Lung (tissue), 12 donors: ENCODE results near the gene POU5F1. TPM values are rescaled to one million over a fixed set of nuclear protein-coding genes. Genes with fewer than 3 reads are reported as not detected.

Experiments
- ATAC-seq: fragments of 200-7000 bp; cut with Tn5 transposase; one replicate; pipeline ENCODE4 v1.9.1; 2020; ENCODE audit warnings: moderate number of reproducible peaks; ENCODE audit not compliant: insufficient read depth, low FRiP score
- DNase-seq, 3 donors: peaks; one replicate each; pipeline ENCODE4 v3.0.0-alpha.2; 2013 to 2017
- H3K27ac ChIP-seq, 2 donors: one replicate each; pipeline ENCODE4 v1.5.1; 2013; ENCODE audit warnings: mild to moderate bottlenecking in 2 of 2, moderate library complexity in 2 of 2, control low read depth in 1 of 2, inconsistent platforms in 1 of 2, low read depth in 1 of 2, low read length in 1 of 2
- H3K27me3 ChIP-seq, 3 donors: one replicate each; pipeline ENCODE4 v1.5.1; 2013; ENCODE audit warnings: low read length in 2 of 3; ENCODE audit not compliant: control insufficient read depth in 3 of 3, insufficient read depth in 3 of 3
- H3K36me3 ChIP-seq, 4 donors: one replicate each; pipeline ENCODE4 v1.5.1; 2013; ENCODE audit warnings: low read length in 4 of 4, mild to moderate bottlenecking in 1 of 4, moderate library complexity in 1 of 4; ENCODE audit not compliant: control insufficient read depth in 4 of 4, insufficient read depth in 4 of 4
- H3K4me1 ChIP-seq, 5 donors: one replicate each; pipeline ENCODE4 v1.5.1; 2013; ENCODE audit warnings: low read length in 5 of 5, mild to moderate bottlenecking in 2 of 5, moderate library complexity in 1 of 5; ENCODE audit not compliant: control insufficient read depth in 5 of 5, insufficient read depth in 5 of 5
- H3K4me3 ChIP-seq: one replicate; pipeline ENCODE4 v1.5.1; 2013; ENCODE audit warnings: mild to moderate bottlenecking, control low read depth, moderate library complexity
- H3K9ac ChIP-seq, 2 donors: one replicate each; pipeline ENCODE4 v1.5.1; 2013; ENCODE audit warnings: low read length in 2 of 2, control low read depth in 1 of 2; ENCODE audit not compliant: insufficient read depth in 1 of 2
- H3K9me3 ChIP-seq, 4 donors: one replicate each; pipeline ENCODE4 v1.5.1; 2013; ENCODE audit warnings: low read length in 3 of 4, mild to moderate bottlenecking in 1 of 4, moderate library complexity in 1 of 4; ENCODE audit not compliant: control insufficient read depth in 4 of 4, insufficient read depth in 3 of 4
- CTCF ChIP-seq: IDR thresholded peaks from 2 replicates; pipeline ENCODE4 v1.5.1; 2012; ENCODE audit warnings: mild to moderate bottlenecking; ENCODE audit errors: control extremely low read depth, extremely low read depth
- WGBS, 2 donors: extraction: QIAGEN DNeasy Blood & Tissue Kit; methylation state at CpG; one replicate each; pipeline ENCODE4 v1.1.7; 2013; 5-methylcytosine and 5-hydroxymethylcytosine counted together
- polyA plus RNA-seq, 2 donors: library from polyadenylated mRNA; stranded (reverse); fragments of 200-250 nt; gene quantifications; one replicate each; pipeline ENCODE4 v1.2.1, GENCODE V29; 2013
- total RNA-seq, 2 donors: library from RNA; depleted of rRNA in 1 of 2; stranded (reverse); fragments of >200 nt in 1 of 2; gene quantifications; one replicate each; pipeline ENCODE4 v1.2.1, GENCODE V29; 2014 to 2021
- donor health status: control.
- donor health status: control.
- donor health status: Bipolar disorder and iron deficiency.
- donor health status: healthy.
- donor health status: DM: yes; HTN: yes; CAD: no.

The POU5F1 gene
- total and polyA plus RNA-seq, 4 donors: 1.5 to 19.5 (median 2.4) TPM

- whole genome bisulfite sequencing, 2 donors: 56 to 82% methylated on average over 5 of the region's 5 CpGs
- H3K4me3 ChIP-seq: no peak overlapping the region
- no peaks in the 10 kb centered on the region for H3K36me3 ChIP-seq
- peaks cover 0 to 16% (median 1%) of the 10 kb centered on the region in 5 donors for H3K4me1 ChIP-seq
- H3K9me3 ChIP-seq: no peaks in the 10 kb centered on the region
- ATAC-seq (no peak), DNase-seq (no peak)
- no peaks in the 10 kb centered on the region for H3K27me3 ChIP-seq
- TF ChIP-seq CTCF: no peak
- no peak overlapping the region for H3K9ac ChIP-seq
- no peak overlapping the region for H3K27ac ChIP-seq
Measured at GRCh38 chr6:31210741-31211532, 40.5 kb upstream of the POU5F1 start.

- WGBS, 2 donors: 56 to 57% methylated on average over 6 of the region's 6 CpGs
- no peak for TF ChIP-seq CTCF
- ATAC-seq: no peak
Measured at GRCh38 chr6:31210123-31210522, 39.6 kb upstream of the POU5F1 start.

GRCh38 chr6:31209137-31209536, 38.7 kb upstream of the POU5F1 start:
- H3K4me1 ChIP-seq: peaks cover 0 to 16% (median 3%) of the 10 kb centered on the region in 5 donors
- H3K4me3 ChIP-seq: no peak overlapping the region
- no peak for TF ChIP-seq CTCF
- H3K36me3 ChIP-seq: no peaks in the 10 kb centered on the region
- 52 to 73% methylated on average over 2 of the region's 2 CpGs for WGBS, 2 donors
- no peaks in the 10 kb centered on the region for H3K27me3 ChIP-seq
- no peak overlapping the region for H3K9ac ChIP-seq
- no peak overlapping the region for H3K27ac ChIP-seq
- DNase-seq (no peak), ATAC-seq (no peak)
- no peaks in the 10 kb centered on the region for H3K9me3 ChIP-seq

More at GRCh38 chr6:31210123-31210522, 39.6 kb upstream of the POU5F1 start:
- H3K27me3 ChIP-seq: no peaks in the 10 kb centered on the region
- peak; percentile 45 to 68 (median 56) for DNase-seq
- no peaks in the 10 kb centered on the region for H3K36me3 ChIP-seq
- H3K9ac ChIP-seq: no peak overlapping the region
- peaks cover 0 to 16% (median 1%) of the 10 kb centered on the region in 5 donors for H3K4me1 ChIP-seq
- H3K9me3 ChIP-seq: no peaks in the 10 kb centered on the region
- H3K4me3 ChIP-seq: no peak overlapping the region
- no peak overlapping the region for H3K27ac ChIP-seq
